ENCODE data around the gene KCNIP1.

DNA sequence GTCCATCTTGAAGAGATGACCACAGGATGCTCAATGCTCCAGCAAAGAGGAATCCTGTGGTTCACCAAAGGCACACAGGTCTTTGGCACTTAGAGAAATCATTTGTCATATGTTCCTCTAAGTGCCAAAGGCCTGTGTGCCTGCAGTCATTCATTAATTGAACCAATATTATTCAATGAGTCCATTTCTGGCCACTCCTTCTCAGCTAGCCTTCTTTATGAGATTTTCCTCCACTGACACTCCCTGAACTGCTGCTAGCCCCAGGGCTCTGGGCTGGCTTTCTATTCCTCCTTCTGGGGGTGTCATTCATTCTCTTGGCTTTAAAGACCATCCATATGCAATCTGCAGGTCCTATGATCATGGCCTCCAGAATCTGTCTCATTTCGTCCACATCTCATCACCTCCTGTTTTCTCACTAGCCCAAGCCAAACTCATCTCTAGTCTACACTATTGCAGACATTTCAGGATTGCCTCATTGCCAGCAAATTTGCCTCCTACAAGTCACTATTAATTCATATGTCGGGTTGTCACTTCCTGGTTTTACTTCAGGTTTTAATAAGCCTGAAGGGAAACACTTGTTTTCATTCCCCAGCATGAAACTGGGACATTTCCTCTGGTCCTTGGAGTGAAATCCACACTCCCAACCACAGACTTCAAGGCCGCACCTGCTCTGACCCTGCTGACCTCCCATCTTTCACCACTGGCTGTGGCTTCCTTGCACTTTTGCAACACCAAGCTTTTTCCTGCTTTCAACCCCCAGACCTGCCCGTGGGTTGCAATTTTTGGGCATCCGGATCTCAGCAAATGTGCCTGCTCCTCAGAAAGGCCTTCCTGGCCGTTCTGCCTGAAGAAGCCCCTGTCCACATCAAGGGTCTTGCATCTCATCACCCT is 35.1 kb downstream of the KCNIP1 start:
- TF ChIP-seq, protein P1, sequence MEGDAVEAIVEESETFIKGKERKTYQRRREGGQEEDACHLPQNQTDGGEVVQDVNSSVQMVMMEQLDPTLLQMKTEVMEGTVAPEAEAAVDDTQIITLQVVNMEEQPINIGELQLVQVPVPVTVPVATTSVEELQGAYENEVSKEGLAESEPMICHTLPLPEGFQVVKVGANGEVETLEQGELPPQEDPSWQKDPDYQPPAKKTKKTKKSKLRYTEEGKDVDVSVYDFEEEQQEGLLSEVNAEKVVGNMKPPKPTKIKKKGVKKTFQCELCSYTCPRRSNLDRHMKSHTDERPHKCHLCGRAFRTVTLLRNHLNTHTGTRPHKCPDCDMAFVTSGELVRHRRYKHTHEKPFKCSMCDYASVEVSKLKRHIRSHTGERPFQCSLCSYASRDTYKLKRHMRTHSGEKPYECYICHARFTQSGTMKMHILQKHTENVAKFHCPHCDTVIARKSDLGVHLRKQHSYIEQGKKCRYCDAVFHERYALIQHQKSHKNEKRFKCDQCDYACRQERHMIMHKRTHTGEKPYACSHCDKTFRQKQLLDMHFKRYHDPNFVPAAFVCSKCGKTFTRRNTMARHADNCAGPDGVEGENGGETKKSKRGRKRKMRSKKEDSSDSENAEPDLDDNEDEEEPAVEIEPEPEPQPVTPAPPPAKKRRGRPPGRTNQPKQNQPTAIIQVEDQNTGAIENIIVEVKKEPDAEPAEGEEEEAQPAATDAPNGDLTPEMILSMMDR (IDR thresholded peaks at IDR 0.05; ENCODE audit: poor library complexity, severe bottlenecking): no peak
- TF ChIP-seq EZH2 (IDR thresholded peaks at IDR 0.05; ENCODE audit: borderline replicate concordance, insufficient read depth, low read length, poor library complexity, severe bottlenecking) (no peak), EP300 (conservative IDR thresholded peaks at IDR 0.05; ENCODE audit: poor library complexity, severe bottlenecking) (no peak), POLR2AphosphoS5 (IDR thresholded peaks at IDR 0.05) (no peak), SMC3 (conservative IDR thresholded peaks at IDR 0.05; ENCODE audit: poor library complexity) (no peak), MXI1 (conservative IDR thresholded peaks at IDR 0.05; ENCODE audit: poor library complexity, severe bottlenecking) (no peak)
